ENCODE measurements around the gene CRACDL. TPM values are rescaled to one million over a fixed set of nuclear protein-coding genes. Genes with fewer than 3 reads are reported as not detected.

Gene CRACDL
- total RNA-seq, 4 donors from 2014 or later, result 10.9 to 22.6 (median 14.0) TPM

GRCh38 chr2:98914713-98915580 lies 21.1 kb downstream of the CRACDL start:
- DNase-seq (ENCODE audit: low spot score in 2 of 2), result peak in 1 of 2 donors; percentile 80
- TF ChIP-seq POLR2A (IDR thresholded peaks at IDR 0.05), result no peak
- TF ChIP-seq, protein P1, sequence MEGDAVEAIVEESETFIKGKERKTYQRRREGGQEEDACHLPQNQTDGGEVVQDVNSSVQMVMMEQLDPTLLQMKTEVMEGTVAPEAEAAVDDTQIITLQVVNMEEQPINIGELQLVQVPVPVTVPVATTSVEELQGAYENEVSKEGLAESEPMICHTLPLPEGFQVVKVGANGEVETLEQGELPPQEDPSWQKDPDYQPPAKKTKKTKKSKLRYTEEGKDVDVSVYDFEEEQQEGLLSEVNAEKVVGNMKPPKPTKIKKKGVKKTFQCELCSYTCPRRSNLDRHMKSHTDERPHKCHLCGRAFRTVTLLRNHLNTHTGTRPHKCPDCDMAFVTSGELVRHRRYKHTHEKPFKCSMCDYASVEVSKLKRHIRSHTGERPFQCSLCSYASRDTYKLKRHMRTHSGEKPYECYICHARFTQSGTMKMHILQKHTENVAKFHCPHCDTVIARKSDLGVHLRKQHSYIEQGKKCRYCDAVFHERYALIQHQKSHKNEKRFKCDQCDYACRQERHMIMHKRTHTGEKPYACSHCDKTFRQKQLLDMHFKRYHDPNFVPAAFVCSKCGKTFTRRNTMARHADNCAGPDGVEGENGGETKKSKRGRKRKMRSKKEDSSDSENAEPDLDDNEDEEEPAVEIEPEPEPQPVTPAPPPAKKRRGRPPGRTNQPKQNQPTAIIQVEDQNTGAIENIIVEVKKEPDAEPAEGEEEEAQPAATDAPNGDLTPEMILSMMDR (IDR thresholded peaks at IDR 0.05), result no peak
- H3K4me3 ChIP-seq (ENCODE audit: low read depth, poor library complexity, severe bottlenecking), result no peak overlapping the region
- 83 to 85% methylated on average over 10 of the region's 10 CpGs for WGBS, 2 donors
- intact Hi-C loops (cut with DNase I; ENCODE audit: low total_unique reads), result no loop called here

- no peak overlapping the region for H3K4me3 ChIP-seq (ENCODE audit: low read depth, poor library complexity, severe bottlenecking)
- DNase-seq (ENCODE audit: low spot score in 2 of 2), result peak in 1 of 2 donors; percentile 64
- intact Hi-C loops (cut with DNase I; ENCODE audit: low total_unique reads), result no loop called here
- 78 to 90% methylated on average over 10 to 12 of the region's 12 CpGs for whole genome bisulfite sequencing, 2 donors
- no peak for TF ChIP-seq POLR2A (IDR thresholded peaks at IDR 0.05)
- TF ChIP-seq, protein P1 (IDR thresholded peaks at IDR 0.05), result no peak
These were observed 21.9 kb downstream of the CRACDL start for GRCh38 chr2:98913916-98914712.

DNA sequence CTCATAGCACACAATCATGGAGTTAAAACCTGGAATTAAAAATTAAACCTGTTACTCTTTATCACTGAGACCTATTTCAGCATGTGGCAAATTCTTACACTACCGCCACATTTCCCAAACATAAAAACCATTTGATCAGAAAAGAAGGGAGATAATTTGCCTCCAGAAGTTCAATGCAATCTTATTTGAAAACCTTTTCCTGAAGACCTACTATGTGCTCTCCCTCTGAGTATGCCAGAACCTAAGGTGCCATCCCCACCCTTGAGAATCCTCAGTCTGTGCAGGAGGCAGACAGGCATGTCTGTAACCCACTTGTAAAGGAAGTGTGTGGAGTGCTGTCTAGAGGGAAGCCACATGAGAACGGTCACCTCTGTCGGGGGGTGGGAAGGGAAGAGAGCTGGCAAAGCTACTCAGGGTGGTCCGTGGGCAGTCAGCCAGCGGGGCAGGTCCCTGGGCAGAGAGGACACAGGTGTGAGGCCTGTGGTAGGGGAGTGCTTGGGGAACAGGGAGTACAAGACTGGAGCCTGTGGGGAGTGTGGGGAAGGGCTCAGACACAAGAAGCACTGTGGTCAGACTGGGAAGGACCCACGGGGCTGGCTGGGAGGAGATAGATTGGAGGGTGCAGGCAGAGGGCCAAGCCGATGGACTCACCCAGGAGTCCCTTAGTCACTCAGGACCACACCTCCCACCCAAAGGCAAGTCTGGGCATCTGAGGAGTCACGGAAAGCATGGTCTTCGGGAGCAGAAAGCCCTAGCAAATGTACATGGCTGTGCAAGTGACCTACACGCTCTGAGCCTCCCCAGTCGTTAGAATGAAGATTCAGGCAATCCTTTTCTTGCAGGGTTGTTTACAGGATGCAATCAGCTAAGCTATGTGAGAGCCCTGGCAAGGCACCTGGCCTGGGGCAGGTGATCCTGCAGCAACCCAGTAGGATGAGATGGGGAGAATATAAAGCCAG lies 22.8 kb downstream of the CRACDL start:
- DNase-seq (ENCODE audit: low spot score in 2 of 2), result peak in 1 of 2 donors; percentile 82
- intact Hi-C loops (cut with DNase I; ENCODE audit: low total_unique reads), result no loop called here
- no peak for TF ChIP-seq POLR2A (IDR thresholded peaks at IDR 0.05)
- TF ChIP-seq, protein P1 (IDR thresholded peaks at IDR 0.05), result no peak
- WGBS, 2 donors, result 52 to 58% methylated on average over 11 of the region's 11 CpGs
- H3K4me3 ChIP-seq (ENCODE audit: low read depth, poor library complexity, severe bottlenecking), result no peak overlapping the region

GRCh38 chr2:98912221-98912851 lies 23.7 kb downstream of the CRACDL start:
- 36 to 37% methylated on average over 18 of the region's 18 CpGs for WGBS, 2 donors
- DNase-seq (ENCODE audit: low spot score in 2 of 2), result peak in 1 of 2 donors; percentile 79
- no peak for TF ChIP-seq POLR2A (IDR thresholded peaks at IDR 0.05)
- TF ChIP-seq, protein P1 (IDR thresholded peaks at IDR 0.05), result no peak
- intact Hi-C loops (cut with DNase I; ENCODE audit: low total_unique reads), result no loop called here
- H3K4me3 ChIP-seq (ENCODE audit: low read depth, poor library complexity, severe bottlenecking), result no peak overlapping the region
